Stimulated activated CD8-positive, alpha-beta memory T cell treated with anti-CD3 and anti-CD28 coated beads, Interleukin-4, amount 100 ng/mL, for 4 hours (primary cell): ENCODE results near the gene ZBTB20.

Experiments used
- DNase-seq, 2 donors: peaks; one replicate each; pipeline ENCODE4 v3.0.0-alpha.2; 2020; ENCODE audit warnings: low read depth in 2 of 2, low spot score in 1 of 2

ZBTB20 gene

DNA sequence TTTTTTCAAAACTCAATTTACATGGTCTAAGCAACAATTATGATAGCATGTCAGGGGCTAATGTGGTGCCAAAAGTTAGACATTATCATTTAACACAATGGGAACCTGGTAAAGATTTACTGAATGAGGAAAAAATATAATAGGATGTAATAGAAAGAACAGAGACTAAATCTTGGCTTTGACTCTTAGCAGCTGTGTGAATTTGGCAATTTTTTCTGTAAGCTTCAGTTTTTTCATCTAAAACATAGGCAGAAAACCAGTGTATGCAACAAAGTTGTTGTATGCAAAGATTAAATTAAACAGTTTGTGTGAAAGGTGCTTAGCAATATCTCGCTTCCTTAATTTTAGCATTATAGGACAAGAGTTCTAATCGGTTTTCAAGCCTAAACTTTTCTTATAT is 57.6 kb downstream of the ZBTB20 start:
- DNase-seq: no peak

DNA sequence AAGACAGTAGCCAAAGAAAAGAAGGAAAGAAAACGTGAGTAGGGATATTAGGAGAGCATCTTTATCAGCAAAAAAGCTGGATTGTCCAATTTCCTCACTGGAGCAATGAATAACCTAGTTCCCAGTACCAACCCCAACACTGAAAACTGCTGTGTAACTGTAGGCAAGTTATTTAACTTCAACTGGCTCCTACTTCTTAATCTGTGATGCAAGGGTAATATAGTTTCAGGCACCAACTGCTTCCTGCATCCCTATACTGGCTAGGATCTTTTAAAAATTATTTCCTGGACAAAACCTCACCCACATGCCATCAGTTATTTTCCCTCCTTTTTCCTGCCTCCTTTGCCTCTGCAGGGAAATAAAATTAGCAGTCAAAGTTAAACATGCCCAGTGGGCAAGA is 59.6 kb downstream of the ZBTB20 start:
- DNase-seq: no peak

DNA sequence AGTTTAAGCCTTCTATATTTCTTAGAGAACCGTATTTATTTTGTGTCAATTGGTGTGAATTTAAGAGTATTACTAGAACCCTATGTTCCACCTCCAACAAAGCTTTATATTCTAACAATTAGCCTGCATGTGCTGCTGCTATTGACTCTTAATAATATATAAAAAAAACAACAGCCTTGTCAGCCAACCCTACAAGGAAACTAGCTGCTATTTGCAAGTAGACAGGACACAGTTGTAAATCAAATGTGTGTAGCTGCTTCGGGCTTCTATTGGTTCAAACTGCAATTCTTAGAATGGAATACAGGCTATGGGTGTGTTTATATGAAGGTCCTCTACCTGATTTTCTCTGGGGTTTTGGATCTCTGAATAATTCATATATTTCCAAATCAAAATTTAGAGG is 60.7 kb downstream of the ZBTB20 start:
- DNase-seq: no peak

DNA sequence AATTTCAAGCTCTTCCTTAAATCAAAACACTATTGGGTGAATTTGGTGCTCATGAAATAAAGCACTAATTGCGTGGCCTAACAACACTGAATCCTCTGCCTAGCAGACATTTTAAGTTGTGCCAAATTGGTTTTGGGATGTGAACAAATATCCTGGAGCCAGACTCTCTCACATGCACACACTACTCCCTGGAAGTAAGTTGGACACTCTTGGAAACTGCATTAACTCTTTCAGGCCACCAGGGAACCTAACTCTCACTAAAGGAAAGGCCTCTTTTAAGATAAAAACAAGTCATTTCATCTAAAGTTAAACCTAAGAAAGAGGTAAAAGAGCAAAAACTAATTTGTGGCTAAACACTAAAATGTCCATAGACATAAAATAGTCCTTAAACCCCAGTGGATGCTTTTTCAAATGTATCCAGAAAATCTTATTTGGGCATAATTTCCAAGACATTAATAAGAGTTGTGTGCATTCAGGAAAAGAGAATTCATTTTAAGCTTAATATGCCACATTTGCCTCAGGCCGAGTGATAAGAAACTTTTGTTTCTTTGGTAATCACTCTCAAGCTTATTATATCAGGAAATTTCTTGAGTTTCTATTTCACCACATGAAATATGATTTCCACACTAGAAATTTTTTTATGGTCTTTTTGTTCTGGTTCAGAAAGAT is 61.8 kb downstream of the ZBTB20 start:
- DNase-seq: no peak

DNA sequence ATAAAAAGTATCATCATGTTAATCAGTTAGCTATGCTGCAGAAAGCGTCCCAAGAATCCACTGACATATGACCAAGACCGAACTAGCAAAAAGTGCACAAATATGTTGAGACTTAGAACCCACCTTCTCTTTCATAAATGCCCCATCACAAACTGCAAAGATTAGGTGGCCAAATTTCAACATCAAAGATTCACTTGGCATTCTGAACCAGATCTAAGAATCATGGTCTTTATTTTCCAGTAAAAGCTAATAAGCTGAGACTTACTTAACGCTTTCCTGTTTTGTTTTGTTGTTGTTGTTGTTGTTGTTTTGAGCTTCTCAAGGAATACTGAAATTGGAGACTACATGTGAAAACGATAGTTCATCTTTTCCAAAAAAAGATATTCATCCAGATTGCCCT is 62.4 kb downstream of the ZBTB20 start:
- DNase-seq: no peak

DNA sequence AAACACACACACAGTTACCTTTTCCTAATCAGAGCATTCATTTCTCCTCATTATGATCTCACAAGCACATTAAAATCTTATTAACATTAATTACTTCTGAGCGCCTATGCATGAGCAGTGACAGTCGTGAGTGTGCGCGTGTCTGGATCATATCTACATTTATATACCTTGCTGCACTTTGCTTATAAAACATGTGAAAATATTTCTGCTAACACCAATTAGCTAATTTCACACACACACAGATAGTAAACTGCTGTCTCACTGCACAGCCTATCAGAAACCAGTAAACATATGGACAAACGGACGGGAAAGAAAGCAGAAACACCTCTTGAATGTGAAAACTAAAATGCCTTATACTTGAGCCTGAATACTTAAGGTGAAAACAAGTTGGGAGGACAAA is 64.8 kb downstream of the ZBTB20 start:
- DNase-seq: no peak

DNA sequence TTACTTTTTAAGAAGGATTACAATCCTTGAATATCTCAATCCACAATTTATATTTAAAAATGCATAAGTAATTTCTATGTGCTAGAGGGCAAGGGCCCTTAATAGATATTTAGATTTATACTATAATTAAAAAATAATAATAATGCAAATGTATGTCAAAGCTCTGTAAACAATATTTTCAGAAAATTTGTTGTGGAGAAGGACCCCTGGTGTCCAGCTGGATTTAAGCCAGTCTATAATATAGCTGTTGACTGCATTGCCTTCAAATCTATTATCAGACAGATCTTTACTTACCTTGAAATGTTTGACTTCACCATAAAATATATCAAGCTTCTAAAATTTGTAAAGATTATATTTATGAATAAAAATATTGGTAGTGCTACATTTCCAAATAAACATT is 65.6 kb downstream of the ZBTB20 start:
- no peak for DNase-seq

DNA sequence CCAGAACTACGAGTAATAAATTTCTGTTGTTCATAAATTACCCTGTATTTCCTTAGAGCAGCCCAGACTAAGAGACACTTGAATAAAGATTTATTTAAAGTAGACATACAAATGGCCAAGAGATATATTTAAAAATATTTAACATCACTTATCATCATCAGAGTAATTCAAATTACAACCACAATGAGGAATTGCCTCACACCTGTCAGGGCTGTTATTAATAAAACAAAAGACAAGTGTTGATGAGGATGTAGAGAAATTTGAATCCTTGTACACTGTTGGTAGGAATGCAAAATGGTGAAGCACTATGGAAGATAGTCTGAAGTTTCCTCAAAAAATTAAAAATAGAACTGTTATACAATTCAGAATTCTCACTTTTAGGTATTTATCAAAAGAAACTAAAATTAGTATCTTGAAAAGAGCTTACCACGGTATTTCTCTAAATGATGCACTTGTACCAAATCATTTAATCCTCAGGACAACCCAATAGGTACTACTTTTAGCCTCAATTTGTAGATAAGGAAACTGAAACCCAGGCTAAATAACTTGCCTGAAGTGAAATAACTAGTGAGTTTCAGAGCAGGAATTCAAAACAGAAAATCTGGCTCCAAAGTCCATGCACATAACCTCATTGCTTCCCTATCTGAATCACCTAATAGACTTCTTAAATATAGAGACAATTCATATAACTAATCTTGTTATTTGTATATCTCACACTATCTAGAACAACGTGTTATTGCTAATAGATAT is 69.4 kb downstream of the ZBTB20 start:
- DNase-seq: no peak

DNA sequence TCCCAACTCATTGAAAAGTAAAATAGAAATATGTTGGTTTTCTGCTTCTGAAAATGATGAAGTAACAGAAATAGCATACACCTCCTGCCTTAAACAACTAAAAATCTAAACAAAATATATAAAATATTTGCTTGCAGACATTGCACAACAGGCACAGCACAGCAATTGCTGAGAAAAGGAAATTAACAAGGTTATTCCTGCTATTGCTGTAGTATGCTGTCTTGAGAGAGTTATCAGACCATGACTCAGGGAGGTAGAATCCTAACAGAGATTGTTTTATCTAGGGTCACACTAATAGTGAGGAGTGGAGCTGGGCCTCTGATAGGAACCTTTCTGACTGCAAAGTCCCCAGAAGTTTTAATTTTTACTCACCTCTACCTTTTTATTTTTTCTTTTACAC is 72.6 kb downstream of the ZBTB20 start:
- DNase-seq: no peak

DNA sequence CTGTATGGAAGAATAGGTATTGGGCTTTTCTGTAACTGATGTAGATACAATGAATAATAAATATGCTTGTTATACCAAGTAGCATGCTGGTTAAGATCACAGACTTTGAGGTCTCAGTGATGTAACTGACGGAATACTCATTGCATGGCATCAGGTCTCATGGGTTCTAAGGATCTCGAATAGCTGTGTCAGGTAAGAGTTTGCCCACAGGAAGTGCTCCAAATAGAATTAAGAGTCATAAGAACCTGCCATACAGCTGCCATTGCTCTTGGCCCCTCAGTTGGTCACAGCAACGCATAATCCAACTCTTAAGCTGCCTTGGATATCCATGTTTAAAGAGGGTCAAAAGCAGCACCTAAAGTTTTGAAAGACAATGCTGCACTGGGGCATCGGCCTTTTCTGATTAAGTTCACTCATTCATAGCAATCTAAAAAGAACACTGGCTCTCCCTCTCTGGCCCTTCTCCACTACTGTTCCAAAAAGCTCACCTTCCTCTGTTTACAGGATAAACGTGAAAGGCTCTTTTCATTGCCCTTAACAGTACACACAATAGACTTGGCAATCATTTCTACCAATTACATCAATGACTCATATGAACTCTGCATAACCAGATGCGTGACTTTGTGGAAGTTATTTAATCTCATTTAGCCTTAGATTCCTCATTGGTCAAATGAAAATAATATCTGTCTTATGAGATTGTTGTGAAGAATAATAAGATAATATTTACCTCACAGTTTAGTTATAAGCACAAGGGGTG is 74.6 kb downstream of the ZBTB20 start:
- no peak for DNase-seq

DNA sequence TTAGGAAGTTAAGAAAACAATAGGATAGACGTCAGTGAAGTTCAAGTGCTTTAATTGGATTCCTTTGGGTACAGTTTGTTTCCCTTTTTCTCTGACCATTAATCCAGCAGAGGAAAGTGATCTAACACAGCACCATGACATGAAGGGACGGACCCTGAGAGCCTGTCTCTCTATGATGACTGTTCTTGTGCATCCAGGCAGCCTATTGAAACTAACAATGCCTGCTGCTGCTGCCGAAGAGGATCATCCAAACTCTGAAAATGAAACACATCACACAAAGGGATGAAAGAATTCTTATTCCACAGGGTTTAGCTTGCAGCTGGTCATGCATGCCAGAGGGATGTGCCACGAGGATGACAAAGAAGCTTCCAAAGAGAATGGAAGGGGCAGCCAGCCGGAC is 75.5 kb downstream of the ZBTB20 start:
- DNase-seq: no peak

DNA sequence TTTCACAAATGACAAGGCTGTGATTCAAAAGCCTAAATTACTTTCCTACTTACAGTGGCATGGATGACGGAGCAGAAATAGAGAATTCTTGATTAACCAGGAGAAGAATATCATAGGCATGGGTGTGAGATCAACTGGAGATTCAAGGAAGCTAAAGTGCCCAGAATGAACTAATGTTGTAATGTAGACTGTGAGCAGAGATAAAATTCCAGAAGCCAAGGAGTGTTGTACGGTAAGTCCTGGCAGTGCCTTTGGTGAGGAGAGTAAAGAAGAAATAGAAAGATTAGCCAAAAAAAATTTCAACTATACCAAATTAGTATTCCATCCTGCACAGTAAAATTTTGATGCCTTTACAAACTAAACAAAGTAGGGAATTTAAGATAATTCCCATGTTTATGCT is 75.9 kb downstream of the ZBTB20 start:
- DNase-seq: no peak

DNA sequence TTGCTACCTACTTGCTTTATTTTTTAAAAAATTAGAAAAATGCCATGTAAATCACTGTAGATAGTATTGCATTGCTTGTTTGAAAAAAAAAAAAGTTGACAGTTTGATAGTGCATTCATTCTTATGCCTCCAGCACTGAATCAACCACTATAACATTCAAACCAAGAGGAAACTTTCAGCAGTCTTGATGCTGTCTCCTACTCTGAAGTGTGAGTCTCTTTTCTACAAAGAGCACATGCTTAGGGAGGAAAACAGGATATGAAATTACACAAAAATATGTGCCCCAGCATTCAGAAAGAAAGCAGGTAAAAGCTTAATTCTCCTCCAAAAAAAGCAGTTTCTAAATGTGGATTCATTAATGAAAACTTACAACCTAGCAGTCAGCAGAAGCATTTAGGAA is 78.3 kb downstream of the ZBTB20 start:
- DNase-seq: no peak

DNA sequence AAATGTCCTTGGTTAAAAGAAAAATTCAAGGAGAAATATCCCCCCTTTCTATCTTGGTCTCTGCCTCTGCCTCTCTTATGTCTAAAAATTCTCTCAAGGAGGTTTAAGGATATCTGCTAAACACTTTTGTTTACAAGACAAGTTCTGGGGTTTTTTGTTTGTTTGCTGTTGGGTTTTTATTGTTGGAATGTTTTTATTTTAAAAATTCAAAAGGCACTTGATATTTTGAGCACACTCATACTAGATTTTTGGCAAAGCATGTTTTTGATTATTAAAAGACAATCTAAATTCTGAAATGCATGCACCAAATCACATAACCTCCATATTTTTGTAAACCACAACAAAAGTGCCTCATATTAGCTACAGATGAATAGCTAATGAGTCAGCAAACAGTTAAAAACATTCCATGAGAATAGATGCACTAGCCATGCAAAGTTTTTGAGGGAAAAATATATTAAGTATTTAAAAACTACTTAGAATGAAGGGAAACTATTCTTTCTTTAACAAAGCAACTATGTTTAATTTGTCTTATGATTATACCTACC is 84.6 kb downstream of the ZBTB20 start:
- no peak for DNase-seq

DNA sequence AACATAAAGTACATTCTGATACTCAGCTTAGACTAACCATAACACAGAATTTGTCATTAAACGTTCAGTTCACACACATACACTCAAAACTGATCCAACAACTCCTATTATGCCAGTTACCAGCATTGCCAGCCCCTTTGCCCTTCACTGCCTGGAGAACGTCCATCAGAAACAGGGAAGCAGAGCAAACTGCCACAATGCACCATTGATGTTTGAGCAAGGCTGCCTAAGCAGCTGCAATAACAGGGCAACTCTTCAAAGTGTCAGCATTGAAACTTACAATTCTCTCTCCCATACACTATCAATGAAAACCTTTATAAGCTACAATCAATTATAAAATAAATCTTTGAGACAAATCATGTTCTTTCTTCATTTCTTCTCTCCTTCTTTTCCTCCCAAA is 85.1 kb downstream of the ZBTB20 start:
- DNase-seq: no peak

DNA sequence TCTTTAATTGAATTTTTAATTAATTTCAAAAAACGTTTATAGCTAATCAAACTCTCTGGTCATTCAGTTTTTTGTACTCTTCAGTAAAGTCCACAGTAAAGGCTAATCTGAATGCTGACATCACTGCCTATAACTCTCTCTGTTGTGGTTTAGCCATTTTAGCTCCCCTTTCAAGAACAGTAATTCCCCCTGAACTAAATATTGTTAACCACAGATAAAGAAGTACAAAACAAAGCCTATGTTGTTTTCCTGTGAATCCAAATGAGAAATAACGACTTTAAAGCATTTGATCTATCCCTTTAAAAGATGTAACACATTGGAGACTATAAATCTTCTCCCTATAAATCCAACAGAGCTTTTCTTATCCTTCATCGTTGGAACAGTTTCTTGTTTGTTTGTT is 94.2 kb downstream of the ZBTB20 start:
- no peak for DNase-seq

DNA sequence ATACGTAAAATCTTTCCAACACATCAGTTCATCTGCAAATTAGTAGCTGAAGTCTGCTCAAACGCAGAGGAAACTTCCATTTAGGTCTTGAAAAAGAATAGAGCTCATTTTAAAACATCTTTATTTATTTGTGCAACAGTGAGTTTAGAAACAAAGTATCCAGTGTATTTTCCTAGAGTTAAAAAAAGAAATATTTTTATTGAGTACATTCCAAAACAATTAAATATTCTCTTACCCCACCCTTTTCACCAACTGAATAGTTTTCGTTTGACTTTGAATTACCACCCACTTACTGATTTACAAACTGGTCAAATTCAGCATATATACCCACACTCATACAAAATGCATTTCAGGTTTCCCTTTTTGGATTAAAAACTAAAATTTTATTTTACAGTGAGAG is 104.7 kb downstream of the ZBTB20 start:
- DNase-seq: no peak

DNA sequence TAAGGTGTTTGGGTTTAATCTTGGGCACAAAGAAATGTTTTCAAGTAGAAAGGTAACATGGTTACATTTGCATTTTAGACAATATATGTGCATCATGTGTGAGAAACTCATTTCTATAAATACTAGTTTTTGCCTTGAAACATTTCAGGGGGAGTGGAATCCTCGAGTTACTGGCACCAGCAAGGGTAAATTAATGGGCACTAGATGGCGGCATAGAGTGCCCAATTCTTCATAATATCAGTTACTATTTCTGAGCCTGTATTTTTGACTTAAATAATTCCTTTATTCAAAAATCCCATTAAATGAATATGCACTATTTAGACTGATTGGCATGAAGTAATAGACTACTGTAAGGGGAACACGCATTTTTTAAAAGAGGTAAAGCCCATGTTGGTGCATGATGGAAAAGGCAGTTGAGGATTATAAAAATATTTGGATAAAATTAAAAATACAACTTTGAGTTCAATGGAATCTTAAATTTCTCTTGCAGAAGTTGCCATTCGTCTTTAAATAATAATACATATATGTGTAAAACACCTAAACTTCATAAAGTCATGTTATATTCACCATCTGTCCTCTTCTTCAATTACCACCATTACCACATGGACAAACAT is 106.3 kb downstream of the ZBTB20 start:
- peak in 1 of 2 donors; percentile 18 for DNase-seq

DNA sequence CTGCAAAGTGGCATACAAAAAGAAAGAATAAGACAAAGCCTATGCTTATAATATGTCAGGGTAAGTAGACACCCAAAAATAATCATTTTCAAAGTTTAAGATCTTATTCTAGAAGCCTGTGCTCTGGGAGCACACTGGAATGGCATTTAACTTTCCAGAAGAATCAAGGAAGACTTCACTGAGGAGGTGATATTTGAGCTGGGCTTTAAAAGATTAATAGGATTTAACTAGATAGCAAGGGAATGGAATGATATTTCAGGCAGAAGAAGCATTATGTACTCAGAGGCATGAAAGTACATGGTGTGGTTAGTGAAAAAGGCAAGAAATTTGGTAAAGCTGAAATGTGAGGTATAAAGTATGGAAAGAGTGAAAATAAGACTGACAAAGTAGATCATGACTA is 106.8 kb downstream of the ZBTB20 start:
- DNase-seq: no peak

DNA sequence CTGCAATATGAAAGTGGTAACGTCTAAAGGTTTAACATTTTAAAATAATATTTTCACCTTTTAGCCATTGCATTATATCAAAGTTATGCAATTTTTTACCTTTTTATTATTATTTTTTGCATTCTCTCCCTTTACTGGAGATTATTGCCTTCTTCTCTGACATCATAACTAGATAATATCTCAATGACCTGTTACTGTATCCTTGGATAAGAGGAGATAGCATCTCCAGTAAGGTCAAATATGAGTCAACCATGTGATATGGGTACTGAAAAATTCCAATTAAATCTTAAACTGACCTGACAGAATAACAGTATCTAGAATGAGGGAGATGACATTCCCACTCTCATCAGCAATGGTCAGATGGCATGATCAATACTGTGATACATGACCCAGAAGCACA is 108.3 kb downstream of the ZBTB20 start:
- DNase-seq: no peak

DNA sequence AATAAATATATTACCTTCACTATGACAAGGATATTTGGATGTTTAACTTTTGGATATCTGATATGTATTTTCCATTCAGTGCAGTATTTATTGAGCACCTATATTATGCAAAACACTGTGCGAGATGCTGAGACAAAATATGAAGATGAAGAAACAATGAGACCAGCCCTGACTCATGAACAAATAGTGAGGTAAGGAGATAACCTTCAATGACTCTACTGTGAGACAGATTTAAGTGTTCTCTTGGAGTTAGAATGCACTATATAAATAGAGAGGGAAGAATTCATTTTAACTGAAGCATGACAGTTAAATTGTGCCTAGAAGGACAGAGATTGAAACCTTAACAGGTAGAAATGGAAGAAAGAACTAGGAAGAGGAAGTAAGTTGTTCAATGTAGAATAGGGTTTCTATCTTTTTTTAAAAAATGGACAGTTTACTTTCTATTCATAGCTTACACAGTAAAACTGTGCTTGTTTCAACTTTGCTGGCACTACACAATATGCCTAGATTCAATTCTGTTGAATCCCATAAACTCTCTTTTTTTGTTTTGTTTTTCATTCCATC is 124.2 kb downstream of the ZBTB20 start:
- DNase-seq: no peak
